Epithelial cell of prostate (primary cell): ENCODE results near the gene CLEC16A.
"Not testable (repeated sequence)": the region's sequence is repeated elsewhere in the genome, so short reads cannot be mapped to it uniquely, and the experiment has no call there.

Experiments used
- DNase-seq: peaks from one replicate; pipeline ENCODE4 v3.0.0-alpha.2; 2011; ENCODE audit warnings: low read depth, low spot score
- H3K27ac ChIP-seq: fragments of 450-650 bp; 2 replicates; pipeline ENCODE4 v1.5.1; 2017; ENCODE audit warnings: mild to moderate bottlenecking

Gene CLEC16A

GRCh38 chr16:10923146-10923649 is 21.2 kb upstream of the CLEC16A start:
- DNase-seq: no peak
- H3K27ac ChIP-seq: no peak overlapping the region

- no peak overlapping the region for H3K27ac ChIP-seq
- DNase-seq: no peak
These were observed 20.6 kb upstream of the CLEC16A start for GRCh38 chr16:10923650-10924214.

- H3K27ac ChIP-seq, DNase-seq: not testable (repeated sequence)
These were observed 19.1 kb upstream of the CLEC16A start for GRCh38 chr16:10925285-10925684.

GRCh38 chr16:10926094-10926493 is 18.3 kb upstream of the CLEC16A start:
- no peak for DNase-seq
- no peak overlapping the region for H3K27ac ChIP-seq

- no peak for DNase-seq
These were observed 17.5 kb upstream of the CLEC16A start for GRCh38 chr16:10926867-10927266.

GRCh38 chr16:10927497-10928112 is 16.8 kb upstream of the CLEC16A start:
- no peak overlapping the region for H3K27ac ChIP-seq
- no peak for DNase-seq

More at GRCh38 chr16:10926867-10927266, 17.5 kb upstream of the CLEC16A start:
- no peak overlapping the region for H3K27ac ChIP-seq

GRCh38 chr16:10929097-10929496 is 15.3 kb upstream of the CLEC16A start:
- not testable (repeated sequence) for DNase-seq, H3K27ac ChIP-seq

GRCh38 chr16:10929853-10930754 is 14.3 kb upstream of the CLEC16A start:
- H3K27ac ChIP-seq: no peak overlapping the region
- no peak for DNase-seq

GRCh38 chr16:10930755-10931093 is 13.6 kb upstream of the CLEC16A start:
- H3K27ac ChIP-seq: no peak overlapping the region
- DNase-seq: no peak

GRCh38 chr16:10931134-10931533 is 13.2 kb upstream of the CLEC16A start:
- H3K27ac ChIP-seq: no peak overlapping the region
- DNase-seq: no peak

- H3K27ac ChIP-seq: no peak overlapping the region
- no peak for DNase-seq
These were observed 12.3 kb upstream of the CLEC16A start for GRCh38 chr16:10931977-10932632.

GRCh38 chr16:10932959-10933710 is 11.2 kb upstream of the CLEC16A start:
- H3K27ac ChIP-seq: no peak overlapping the region
- DNase-seq: no peak

GRCh38 chr16:10933865-10934264 is 10.5 kb upstream of the CLEC16A start:
- no peak overlapping the region for H3K27ac ChIP-seq
- DNase-seq: no peak

GRCh38 chr16:10934325-10935107 is 9.8 kb upstream of the CLEC16A start:
- DNase-seq: no peak

GRCh38 chr16:10935226-10935915 is 9.0 kb upstream of the CLEC16A start:
- DNase-seq: no peak
- H3K27ac ChIP-seq: no peak overlapping the region

More at GRCh38 chr16:10934325-10935107, 9.8 kb upstream of the CLEC16A start:
- no peak overlapping the region for H3K27ac ChIP-seq

- no peak for DNase-seq
- no peak overlapping the region for H3K27ac ChIP-seq
These were observed 7.9 kb upstream of the CLEC16A start for GRCh38 chr16:10936272-10936984.

- no peak for DNase-seq
- H3K27ac ChIP-seq: no peak overlapping the region
These were observed 7.1 kb upstream of the CLEC16A start for GRCh38 chr16:10937068-10937859.
